Neural cell (in vitro differentiated cells): Measurements from ENCODE around the gene ROS1. TPM values are rescaled to one million over a fixed set of nuclear protein-coding genes. Genes with fewer than 3 reads are reported as not detected.

ENCODE experiments used
- H2AFZ ChIP-seq: fragments of 200-600, 300-800 bp; sonication (generic), shearing (Covaris generic); 2 replicates; pipeline ENCODE4 v1.6.0; 2014; ENCODE audit warnings: low read depth, mild to moderate bottlenecking, antibody characterized with exemption, low read length, moderate library complexity
- H3F3A ChIP-seq: fragments of 200-600 bp; shearing (Covaris generic); 2 replicates; pipeline ENCODE4 v1.6.1; 2016; ENCODE audit warnings: mild to moderate bottlenecking, moderate library complexity, mixed read lengths, antibody characterized with exemption, low read length; ENCODE audit not compliant: insufficient read depth, poor library complexity, severe bottlenecking
- H3K27ac ChIP-seq: fragments of 200-600, 300-800 bp; sonication (generic), shearing (Covaris generic); 2 replicates; pipeline ENCODE4 v1.5.1; 2014; ENCODE audit warnings: mild to moderate bottlenecking, low read length, moderate library complexity
- H3K27me3 ChIP-seq: fragments of 300-800, 200-600 bp; sonication (generic), shearing (Covaris generic); 2 replicates; pipeline ENCODE4 v1.6.0; 2014; ENCODE audit warnings: mild to moderate bottlenecking, low read depth, low read length, moderate library complexity; ENCODE audit not compliant: insufficient read depth
- H3K36me3 ChIP-seq: fragments of 300-800, 200-600 bp; sonication (generic), shearing (Covaris generic); 2 replicates; pipeline ENCODE4 v1.5.1; 2014; ENCODE audit warnings: mild to moderate bottlenecking, antibody characterized with exemption, low read length, moderate library complexity; ENCODE audit not compliant: insufficient read depth
- H3K4me2 ChIP-seq: fragments of 300-800, 200-600 bp; sonication (generic), shearing (Covaris generic); 2 replicates; pipeline ENCODE4 v1.6.0; 2014; ENCODE audit warnings: mild to moderate bottlenecking, low read length
- H3K4me3 ChIP-seq: fragments of 300-800, 200-600 bp; sonication (generic), shearing (Covaris generic); 2 replicates; pipeline ENCODE4 v1.5.1; 2014; ENCODE audit warnings: mild to moderate bottlenecking, low read length, moderate library complexity
- H3K79me2 ChIP-seq: fragments of 200-600 bp; shearing (Covaris generic); replicated peaks from 2 replicates; pipeline ENCODE4 v1.6.0; 2014; ENCODE audit warnings: mild to moderate bottlenecking, low read length, moderate library complexity; ENCODE audit not compliant: insufficient read depth
- H3K9ac ChIP-seq: fragments of 300-800, 200-600 bp; sonication (generic), shearing (Covaris generic); 2 replicates; pipeline ENCODE4 v1.6.1; 2016; ENCODE audit warnings: mild to moderate bottlenecking, low read length, mixed read lengths
- H3K9me2 ChIP-seq: fragments of 200-600 bp; shearing (Covaris generic); 2 replicates; pipeline ENCODE4 v1.6.1; 2016; ENCODE audit warnings: mild to moderate bottlenecking, low read length, mixed read lengths; ENCODE audit not compliant: insufficient read depth
- H3K9me3 ChIP-seq: fragments of 200-600, 300-800 bp; sonication (generic), shearing (Covaris generic); 2 replicates; pipeline ENCODE4 v1.6.1; 2016; ENCODE audit warnings: mild to moderate bottlenecking, mixed run types, low read length, moderate library complexity, mixed read lengths
- H4K20me1 ChIP-seq: fragments of 200-600 bp; shearing (Covaris generic); 2 replicates; pipeline ENCODE4 v1.6.1; 2016; ENCODE audit warnings: mild to moderate bottlenecking, mixed run types; ENCODE audit not compliant: insufficient read depth
- CTCF ChIP-seq: fragments of 450-650 bp; IDR thresholded peaks from 2 replicates; pipeline ENCODE4 v1.5.1; 2014; ENCODE audit warnings: antibody characterized with exemption, mild to moderate bottlenecking, moderate library complexity; ENCODE audit not compliant: poor library complexity, severe bottlenecking
- EP300 ChIP-seq: fragments of 450-650 bp; conservative IDR thresholded peaks from 2 replicates; pipeline ENCODE4 v1.6.1; 2014; ENCODE audit warnings: antibody characterized with exemption, mild to moderate bottlenecking, moderate library complexity; ENCODE audit not compliant: poor library complexity, severe bottlenecking
- EZH2 ChIP-seq: fragments of 200-600, 300-800 bp; shearing (Covaris generic), sonication (generic); IDR thresholded peaks from 2 replicates; pipeline ENCODE4 v1.6.1; 2014; ENCODE audit warnings: antibody characterized with exemption, low read length, borderline replicate concordance, mild to moderate bottlenecking; ENCODE audit not compliant: insufficient read depth, poor library complexity, severe bottlenecking
- MXI1 ChIP-seq: fragments of 450-650 bp; conservative IDR thresholded peaks from 2 replicates; pipeline ENCODE4 v1.6.1; 2014; ENCODE audit warnings: antibody characterized with exemption, mild to moderate bottlenecking; ENCODE audit not compliant: poor library complexity, severe bottlenecking
- POLR2AphosphoS5 ChIP-seq: IDR thresholded peaks from 2 replicates; pipeline ENCODE4 v1.6.1; 2012
- RAD21 ChIP-seq: fragments of 450-650 bp; conservative IDR thresholded peaks from 2 replicates; pipeline ENCODE4 v1.6.1; 2014; ENCODE audit warnings: antibody characterized with exemption, mild to moderate bottlenecking, moderate library complexity
- SMC3 ChIP-seq: fragments of 450-650 bp; conservative IDR thresholded peaks from 2 replicates; pipeline ENCODE4 v1.6.1; 2014; ENCODE audit warnings: antibody characterized with exemption, mild to moderate bottlenecking, moderate library complexity; ENCODE audit not compliant: poor library complexity
- TAF1 ChIP-seq: IDR thresholded peaks from 2 replicates; pipeline ENCODE4 v1.6.1; 2012; ENCODE audit warnings: low read depth
- polyA plus RNA-seq: library from polyadenylated mRNA; depleted of rRNA; stranded (reverse); fragments of >200 nt; gene quantifications from 2 replicates; pipeline ENCODE4 v1.2.3, GENCODE V29; 2014
- TF ChIP-seq, protein P1 (sequence below): IDR thresholded peaks from 2 replicates; pipeline ENCODE4 v1.6.1; 2012; ENCODE audit warnings: borderline replicate concordance

Gene ROS1
- polyA plus RNA-seq, 1 donor from 2014 or later: not detected

DNA sequence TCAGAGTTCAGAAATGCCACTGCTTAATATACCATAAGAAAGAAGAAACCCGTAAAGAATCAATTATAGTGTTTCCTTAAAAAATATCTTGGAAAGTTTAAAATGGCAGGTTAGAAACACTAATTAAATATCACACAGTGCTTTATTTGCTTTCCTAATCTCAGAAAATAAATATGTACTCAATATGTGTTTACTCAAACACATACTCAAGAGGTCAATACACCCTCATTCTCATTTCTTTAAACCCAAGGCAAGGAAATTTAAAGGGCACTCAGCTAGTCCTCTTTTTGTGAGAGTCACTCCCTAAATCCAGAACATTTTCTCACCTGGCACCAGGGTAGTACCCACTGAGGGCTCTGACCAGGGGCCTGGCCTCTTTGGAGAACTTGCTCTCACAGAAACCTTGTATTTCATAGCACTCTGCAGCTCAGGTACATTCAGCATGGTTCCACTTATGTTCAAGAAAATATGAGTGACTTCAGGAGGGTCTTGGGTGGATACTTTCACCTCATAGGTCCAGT is 38.2 kb downstream of the ROS1 start:
- TF ChIP-seq POLR2AphosphoS5: no peak
- TF ChIP-seq, protein P1, sequence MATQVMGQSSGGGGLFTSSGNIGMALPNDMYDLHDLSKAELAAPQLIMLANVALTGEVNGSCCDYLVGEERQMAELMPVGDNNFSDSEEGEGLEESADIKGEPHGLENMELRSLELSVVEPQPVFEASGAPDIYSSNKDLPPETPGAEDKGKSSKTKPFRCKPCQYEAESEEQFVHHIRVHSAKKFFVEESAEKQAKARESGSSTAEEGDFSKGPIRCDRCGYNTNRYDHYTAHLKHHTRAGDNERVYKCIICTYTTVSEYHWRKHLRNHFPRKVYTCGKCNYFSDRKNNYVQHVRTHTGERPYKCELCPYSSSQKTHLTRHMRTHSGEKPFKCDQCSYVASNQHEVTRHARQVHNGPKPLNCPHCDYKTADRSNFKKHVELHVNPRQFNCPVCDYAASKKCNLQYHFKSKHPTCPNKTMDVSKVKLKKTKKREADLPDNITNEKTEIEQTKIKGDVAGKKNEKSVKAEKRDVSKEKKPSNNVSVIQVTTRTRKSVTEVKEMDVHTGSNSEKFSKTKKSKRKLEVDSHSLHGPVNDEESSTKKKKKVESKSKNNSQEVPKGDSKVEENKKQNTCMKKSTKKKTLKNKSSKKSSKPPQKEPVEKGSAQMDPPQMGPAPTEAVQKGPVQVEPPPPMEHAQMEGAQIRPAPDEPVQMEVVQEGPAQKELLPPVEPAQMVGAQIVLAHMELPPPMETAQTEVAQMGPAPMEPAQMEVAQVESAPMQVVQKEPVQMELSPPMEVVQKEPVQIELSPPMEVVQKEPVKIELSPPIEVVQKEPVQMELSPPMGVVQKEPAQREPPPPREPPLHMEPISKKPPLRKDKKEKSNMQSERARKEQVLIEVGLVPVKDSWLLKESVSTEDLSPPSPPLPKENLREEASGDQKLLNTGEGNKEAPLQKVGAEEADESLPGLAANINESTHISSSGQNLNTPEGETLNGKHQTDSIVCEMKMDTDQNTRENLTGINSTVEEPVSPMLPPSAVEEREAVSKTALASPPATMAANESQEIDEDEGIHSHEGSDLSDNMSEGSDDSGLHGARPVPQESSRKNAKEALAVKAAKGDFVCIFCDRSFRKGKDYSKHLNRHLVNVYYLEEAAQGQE: no peak
- no peak for TF ChIP-seq SMC3
- no peak for TF ChIP-seq EP300
- TF ChIP-seq MXI1: no peak
- no peak for TF ChIP-seq RAD21
- TF ChIP-seq TAF1: no peak
- no peak for TF ChIP-seq CTCF
- no peak for TF ChIP-seq EZH2
- H3K4me3 ChIP-seq: no peak overlapping the region
- no peaks in the 10 kb centered on the region for H3F3A ChIP-seq
- no peaks in the 10 kb centered on the region for H3K9me2 ChIP-seq
- no peaks in the 10 kb centered on the region for H3K9me3 ChIP-seq
- no peaks in the 10 kb centered on the region for H4K20me1 ChIP-seq
- H3K4me2 ChIP-seq: no peak overlapping the region
- H3K27ac ChIP-seq: no peak overlapping the region
- H3K36me3 ChIP-seq: no peaks in the 10 kb centered on the region
- H3K27me3 ChIP-seq: no peaks in the 10 kb centered on the region
- no peak overlapping the region for H2AFZ ChIP-seq
- no peaks in the 10 kb centered on the region for H3K79me2 ChIP-seq
- no peak overlapping the region for H3K9ac ChIP-seq

- Histone ChIP-seq H4K20me1 (no peaks in the 10 kb centered on the region), H3K27me3 (no peaks in the 10 kb centered on the region), H3K36me3 (no peaks in the 10 kb centered on the region), H3K27ac (no peak overlapping the region), H3K9me2 (no peaks in the 10 kb centered on the region), H3K79me2 (no peaks in the 10 kb centered on the region), H3K4me3 (no peak overlapping the region), H3F3A (no peaks in the 10 kb centered on the region), H3K9me3 (no peaks in the 10 kb centered on the region), H3K4me2 (no peak overlapping the region), H3K9ac (no peak overlapping the region), H2AFZ (no peak overlapping the region)
- no peak for TF ChIP-seq CTCF
These were observed 41.1 kb downstream of the ROS1 start for GRCh38 chr6:117384659-117385058.
